Amniotic epithelial cell (primary cell): ENCODE results near the gene TCAF1.

ENCODE experiments used
- DNase-seq: peaks from one replicate; pipeline ENCODE4 v3.0.0-alpha.2; 2010; ENCODE audit warnings: low read depth

Gene TCAF1

GRCh38 chr7:143901668-143902331 is at the start of gene TCAF1:
TCAF1 (minus strand) TSS chr7:143902176; CDS start chr7:143876608, 25,568 bp downstream.
- DNase-seq: peak; percentile 93

GRCh38 chr7:143948733-143949132 is 46.8 kb upstream of the TCAF1 start:
- no peak for DNase-seq

- no peak for DNase-seq
Measured at GRCh38 chr7:143947111-143947510, 45.1 kb upstream of the TCAF1 start.

- no peak for DNase-seq
Measured at GRCh38 chr7:143945423-143945822, 43.4 kb upstream of the TCAF1 start.

- peak; percentile 52 for DNase-seq
Measured at GRCh38 chr7:143938379-143939243, 36.6 kb upstream of the TCAF1 start.

GRCh38 chr7:143936087-143937009 is 34.4 kb upstream of the TCAF1 start:
- peak; percentile 100 for DNase-seq

- peak; percentile 89 for DNase-seq
Measured at GRCh38 chr7:143934526-143935325, 32.8 kb upstream of the TCAF1 start, which contains the start of gene OR2F2. OR2F2 (plus strand) TSS chr7:143935233; CDS start chr7:143935233, 0 bp downstream.

- DNase-seq: peak; percentile 65
Measured at GRCh38 chr7:143931739-143932138, 29.8 kb upstream of the TCAF1 start.

- DNase-seq: peak; percentile 49
Measured at GRCh38 chr7:143929224-143929920, 27.4 kb upstream of the TCAF1 start.

GRCh38 chr7:143924851-143925250 is 22.9 kb upstream of the TCAF1 start:
- DNase-seq: peak; percentile 85

GRCh38 chr7:143914938-143915652 is 13.1 kb upstream of the TCAF1 start:
- DNase-seq: no peak

- no peak for DNase-seq
Measured at GRCh38 chr7:143913945-143914615, 12.1 kb upstream of the TCAF1 start.

- DNase-seq: peak; percentile 56
Measured at GRCh38 chr7:143910473-143911248, 8.7 kb upstream of the TCAF1 start.

GRCh38 chr7:143909863-143910262 is 7.9 kb upstream of the TCAF1 start:
- DNase-seq: peak; percentile 57

- no peak for DNase-seq
Measured at GRCh38 chr7:143908120-143908519, 6.1 kb upstream of the TCAF1 start.

GRCh38 chr7:143906895-143907294 is 4.9 kb upstream of the TCAF1 start:
- peak; percentile 41 for DNase-seq

- no peak for DNase-seq
Measured at GRCh38 chr7:143906151-143906550, 4.2 kb upstream of the TCAF1 start.

GRCh38 chr7:143905509-143905908 is 3.5 kb upstream of the TCAF1 start:
- no peak for DNase-seq
